Neuronal stem cell (in vitro differentiated cells): ENCODE results near the gene FBXL7.

Experiments used
- DNase-seq: peaks from one replicate; pipeline ENCODE4 v3.0.0-alpha.2; 2013; ENCODE audit warnings: low spot score
- H2AFZ ChIP-seq: one replicate; pipeline ENCODE4 v1.6.1; 2013; ENCODE audit warnings: mild to moderate bottlenecking, low read length, inconsistent platforms
- H2AK5ac ChIP-seq: 2 replicates; pipeline ENCODE4 v1.6.1; 2013; ENCODE audit warnings: low read depth, mild to moderate bottlenecking, inconsistent platforms, low read length, moderate library complexity, mixed read lengths
- H2BK120ac ChIP-seq: 2 replicates; pipeline ENCODE4 v1.6.1; 2013; ENCODE audit warnings: low read depth, mild to moderate bottlenecking, inconsistent platforms, low read length, moderate library complexity, mixed read lengths
- H2BK12ac ChIP-seq: one replicate; pipeline ENCODE4 v1.6.1; 2013; ENCODE audit warnings: low read length, inconsistent platforms
- H2BK15ac ChIP-seq: 2 replicates; pipeline ENCODE4 v1.6.1; 2013; ENCODE audit warnings: mild to moderate bottlenecking, low read length, inconsistent platforms, mixed read lengths
- H2BK5ac ChIP-seq: one replicate; pipeline ENCODE4 v1.6.1; 2013; ENCODE audit warnings: inconsistent platforms, mild to moderate bottlenecking, low read length, moderate library complexity
- H3K14ac ChIP-seq: one replicate; pipeline ENCODE4 v1.6.1; 2013; ENCODE audit warnings: low read length, inconsistent platforms
- H3K18ac ChIP-seq: 2 replicates; pipeline ENCODE4 v1.6.1; 2013; ENCODE audit warnings: low read length, inconsistent platforms
- H3K23ac ChIP-seq: 2 replicates; pipeline ENCODE4 v1.6.1; 2013; ENCODE audit warnings: low read depth, mild to moderate bottlenecking, mixed read lengths, low read length, inconsistent platforms; ENCODE audit not compliant: poor library complexity
- H3K27ac ChIP-seq: replicated peaks from 3 replicates; pipeline ENCODE4 v1.5.1; 2013; ENCODE audit warnings: low read length, inconsistent platforms
- H3K27me3 ChIP-seq, 3 experiments: 2 replicates each; pipeline ENCODE4 v1.6.1; 2013; ENCODE audit warnings: low read length in 3 of 3, mild to moderate bottlenecking in 2 of 3, inconsistent platforms in 1 of 3, low read depth in 1 of 3, mixed read lengths in 1 of 3, moderate library complexity in 1 of 3; ENCODE audit not compliant: control insufficient read depth in 3 of 3, insufficient read depth in 3 of 3
- H3K36me3 ChIP-seq, 2 donors: replicated peaks in 1 of 2; 2 replicates each; pipeline ENCODE4 v1.6.1; 2013; ENCODE audit warnings: low read length in 2 of 2; ENCODE audit not compliant: control insufficient read depth in 2 of 2, insufficient read depth in 2 of 2
- H3K4ac ChIP-seq: 2 replicates; pipeline ENCODE4 v1.6.1; 2013; ENCODE audit warnings: inconsistent platforms, mild to moderate bottlenecking, low read length, moderate library complexity
- H3K4me1 ChIP-seq, 2 donors: 1 replicate in 1 of 2; 2 replicates in 1 of 2; pipeline ENCODE4 v1.6.1; 2013; ENCODE audit warnings: low read length in 2 of 2, low read depth in 1 of 2; ENCODE audit not compliant: control insufficient read depth in 2 of 2, insufficient read depth in 1 of 2
- H3K4me2 ChIP-seq: one replicate; pipeline ENCODE4 v1.6.1; 2013; ENCODE audit warnings: mild to moderate bottlenecking, low read length, inconsistent platforms; ENCODE audit not compliant: insufficient read depth, poor library complexity, severe bottlenecking
- H3K4me3 ChIP-seq, 2 donors: 2 replicates each; pipeline ENCODE4 v1.5.1; 2013; ENCODE audit warnings: low read length in 2 of 2, mild to moderate bottlenecking in 2 of 2, inconsistent platforms in 1 of 2, moderate library complexity in 1 of 2
- H3K79me1 ChIP-seq: one replicate; pipeline ENCODE4 v1.6.1; 2013; ENCODE audit warnings: low read depth, mild to moderate bottlenecking, inconsistent platforms, low read length, moderate library complexity
- H3K9ac ChIP-seq: one replicate; pipeline ENCODE4 v1.6.1; 2013; ENCODE audit warnings: mild to moderate bottlenecking, low read depth, low read length, inconsistent platforms; ENCODE audit not compliant: poor library complexity
- H3K9me3 ChIP-seq, 2 donors: replicated peaks in 1 of 2; 2 replicates each; pipeline versions ENCODE3 to v1.6.1; 2013; ENCODE audit warnings: low read length in 2 of 2, mild to moderate bottlenecking in 2 of 2, inconsistent platforms in 1 of 2, low read depth in 1 of 2, mixed read lengths in 1 of 2, moderate library complexity in 1 of 2; ENCODE audit not compliant: control insufficient read depth in 2 of 2, insufficient read depth in 1 of 2
- H4K8ac ChIP-seq: one replicate; pipeline ENCODE4 v1.6.1; 2013; ENCODE audit warnings: low read depth, mild to moderate bottlenecking, inconsistent platforms, low read length, moderate library complexity
- H4K91ac ChIP-seq: one replicate; pipeline ENCODE4 v1.6.1; 2013; ENCODE audit warnings: low read length, low read depth, mild to moderate bottlenecking, inconsistent platforms; ENCODE audit not compliant: poor library complexity
- WGBS, 2 donors: extraction: QIAGEN DNeasy Blood & Tissue Kit; methylation state at CpG; one replicate each; pipeline ENCODE4 v1.1.7; 2013; ENCODE audit warnings: missing lambda C conversion rate in 2 of 2, mixed read lengths in 1 of 2; ENCODE audit not compliant: insufficient read length in 2 of 2, insufficient replicate concordance in 1 of 2; ENCODE audit errors: extremely low coverage in 2 of 2; 5-methylcytosine and 5-hydroxymethylcytosine counted together

Gene FBXL7

GRCh38 chr5:15571081-15571480 is 71.1 kb downstream of the FBXL7 start:
- H3K36me3 ChIP-seq, result no peaks in the 10 kb centered on the region
- no peak overlapping the region for H4K8ac ChIP-seq
- H2AFZ ChIP-seq, result no peak overlapping the region
- no peak overlapping the region for H3K14ac ChIP-seq
- no peak overlapping the region for H3K4me3 ChIP-seq
- no peak overlapping the region for H3K4me2 ChIP-seq
- H3K23ac ChIP-seq, result no peak overlapping the region
- H3K9ac ChIP-seq, result no peak overlapping the region
- no peak overlapping the region for H4K91ac ChIP-seq
- peaks cover 5 to 7% of the 10 kb centered on the region in 2 donors for H3K4me1 ChIP-seq
- H3K27me3 ChIP-seq, result no peaks in the 10 kb centered on the region
- no peak overlapping the region for H2AK5ac ChIP-seq
- H2BK15ac ChIP-seq, result no peak overlapping the region
- no peaks in the 10 kb centered on the region for H3K9me3 ChIP-seq
- H3K18ac ChIP-seq, result no peak overlapping the region
- H2BK12ac ChIP-seq, result no peak overlapping the region
- H3K27ac ChIP-seq, result no peak overlapping the region
- no peak overlapping the region for H2BK5ac ChIP-seq
- DNase-seq, result no peak
- H3K4ac ChIP-seq, result no peak overlapping the region
- no CpG with 5 or more reads among the region's 1 CpG for WGBS, 2 donors
- H2BK120ac ChIP-seq, result no peak overlapping the region
- H3K79me1 ChIP-seq, result peaks cover 2% of the 10 kb centered on the region

GRCh38 chr5:15571618-15572017 is 71.6 kb downstream of the FBXL7 start:
- Histone ChIP-seq H4K91ac (no peak overlapping the region), H2AFZ (no peak overlapping the region), H3K79me1 (peaks cover 2% of the 10 kb centered on the region), H3K4ac (no peak overlapping the region), H3K9ac (no peak overlapping the region), H2BK120ac (no peak overlapping the region), H2AK5ac (no peak overlapping the region), H2BK12ac (no peak overlapping the region), H3K14ac (peak overlapping the region; percentile 89), H3K23ac (no peak overlapping the region), H3K9me3 (no peaks in the 10 kb centered on the region), H4K8ac (no peak overlapping the region), H3K27ac (no peak overlapping the region), H3K4me3 (no peak overlapping the region), H3K18ac (peak overlapping the region; percentile 76), H3K36me3 (no peaks in the 10 kb centered on the region), H3K4me2 (no peak overlapping the region), H2BK5ac (no peak overlapping the region), H2BK15ac (no peak overlapping the region), H3K4me1 (peaks cover 5 to 7% of the 10 kb centered on the region in 2 donors), H3K27me3 (no peaks in the 10 kb centered on the region)
- no peak for DNase-seq
- no CpG with 5 or more reads among the region's 7 CpGs for WGBS, 2 donors

GRCh38 chr5:15573590-15573989 is 73.6 kb downstream of the FBXL7 start:
- H3K4me2 ChIP-seq, result no peak overlapping the region
- no peak overlapping the region for H2BK15ac ChIP-seq
- H3K14ac ChIP-seq, result no peak overlapping the region
- H3K27ac ChIP-seq, result no peak overlapping the region
- H3K4ac ChIP-seq, result no peak overlapping the region
- no peak overlapping the region for H3K4me3 ChIP-seq
- no peak overlapping the region for H3K18ac ChIP-seq
- WGBS, 2 donors, result no CpG with 5 or more reads among the region's 4 CpGs
- H3K23ac ChIP-seq, result no peak overlapping the region
- H2BK12ac ChIP-seq, result no peak overlapping the region
- no peak overlapping the region for H4K8ac ChIP-seq
- no peaks in the 10 kb centered on the region for H3K27me3 ChIP-seq
- no peak overlapping the region for H4K91ac ChIP-seq
- peaks cover 9 to 10% of the 10 kb centered on the region in 2 donors for H3K4me1 ChIP-seq
- H2AFZ ChIP-seq, result no peak overlapping the region
- H3K36me3 ChIP-seq, result no peaks in the 10 kb centered on the region
- no peak overlapping the region for H2BK120ac ChIP-seq
- H3K79me1 ChIP-seq, result peaks cover 2% of the 10 kb centered on the region
- DNase-seq, result no peak
- H2BK5ac ChIP-seq, result no peak overlapping the region
- no peaks in the 10 kb centered on the region for H3K9me3 ChIP-seq
- H3K9ac ChIP-seq, result no peak overlapping the region
- H2AK5ac ChIP-seq, result no peak overlapping the region

- H3K27ac ChIP-seq, result no peak overlapping the region
- no peak overlapping the region for H2BK12ac ChIP-seq
- no peak overlapping the region for H3K14ac ChIP-seq
- no peak overlapping the region for H3K18ac ChIP-seq
- no peak overlapping the region for H3K23ac ChIP-seq
- H3K4me2 ChIP-seq, result no peak overlapping the region
- H3K79me1 ChIP-seq, result peaks cover 2% of the 10 kb centered on the region
- no CpG with 5 or more reads among the region's 1 CpG for WGBS, 2 donors
- no peaks in the 10 kb centered on the region for H3K9me3 ChIP-seq
- H2BK5ac ChIP-seq, result no peak overlapping the region
- no peak overlapping the region for H3K4me3 ChIP-seq
- no peak for DNase-seq
- H4K8ac ChIP-seq, result no peak overlapping the region
- H3K4ac ChIP-seq, result no peak overlapping the region
- H2AK5ac ChIP-seq, result no peak overlapping the region
- no peak overlapping the region for H2BK120ac ChIP-seq
- no peak overlapping the region for H2AFZ ChIP-seq
- H4K91ac ChIP-seq, result no peak overlapping the region
- no peak overlapping the region for H3K9ac ChIP-seq
- H2BK15ac ChIP-seq, result no peak overlapping the region
- H3K27me3 ChIP-seq, result no peaks in the 10 kb centered on the region
- peaks cover 9 to 10% of the 10 kb centered on the region in 2 donors for H3K4me1 ChIP-seq
- no peaks in the 10 kb centered on the region for H3K36me3 ChIP-seq
Measured at GRCh38 chr5:15574128-15574527, 74.1 kb downstream of the FBXL7 start.
